Mucosa of stomach (tissue), 1 donor: ENCODE data around the gene REEP1.

ENCODE experiments used
- H3K27me3 ChIP-seq: one replicate; pipeline ENCODE4 v1.7.0; 2013; ENCODE audit warnings: mild to moderate bottlenecking, low read length; ENCODE audit not compliant: control insufficient read depth, insufficient read depth
- H3K36me3 ChIP-seq: one replicate; pipeline ENCODE4 v1.7.0; 2013; ENCODE audit warnings: low read length; ENCODE audit not compliant: control insufficient read depth, insufficient read depth
- H3K4me1 ChIP-seq: one replicate; pipeline ENCODE4 v1.7.0; 2013; ENCODE audit warnings: mild to moderate bottlenecking, low read length; ENCODE audit not compliant: control insufficient read depth, insufficient read depth
- H3K4me3 ChIP-seq: one replicate; pipeline ENCODE4 v1.7.0; 2013; ENCODE audit warnings: low read length
- H3K9ac ChIP-seq: one replicate; pipeline ENCODE4 v1.7.0; 2013; ENCODE audit warnings: mild to moderate bottlenecking, low read length, moderate library complexity
- H3K9me3 ChIP-seq: one replicate; pipeline ENCODE4 v1.7.0; 2013; ENCODE audit warnings: mild to moderate bottlenecking, low read length, moderate library complexity; ENCODE audit not compliant: control insufficient read depth
- donor health status: Pancreatic carcinoma.

Gene REEP1

DNA sequence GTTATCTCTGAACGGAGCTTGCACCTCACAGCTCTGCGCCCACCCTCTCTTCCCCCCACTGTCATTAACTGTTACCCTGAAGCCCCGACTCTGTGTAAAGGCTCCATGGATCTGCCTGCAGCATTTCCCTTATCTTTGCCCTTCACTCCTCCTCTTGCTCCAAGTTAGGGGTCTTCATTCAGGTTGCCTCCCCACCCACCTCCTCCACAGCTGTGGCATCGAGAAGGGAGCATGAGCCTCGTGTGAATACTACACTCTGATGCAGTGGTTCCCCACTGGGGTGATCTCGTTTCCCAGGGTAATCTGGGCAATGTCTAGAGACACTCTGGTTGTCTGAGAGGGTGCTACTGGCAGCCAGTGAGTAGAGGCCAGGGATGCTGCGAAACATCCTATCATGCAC is 51.4 kb downstream of the REEP1 start:
- no peaks in the 10 kb centered on the region for H3K36me3 ChIP-seq
- H3K27me3 ChIP-seq: no peaks in the 10 kb centered on the region
- H3K9ac ChIP-seq: no peak overlapping the region
- H3K9me3 ChIP-seq: no peaks in the 10 kb centered on the region
- H3K4me1 ChIP-seq: peaks cover 10% of the 10 kb centered on the region
- H3K4me3 ChIP-seq: no peak overlapping the region

DNA sequence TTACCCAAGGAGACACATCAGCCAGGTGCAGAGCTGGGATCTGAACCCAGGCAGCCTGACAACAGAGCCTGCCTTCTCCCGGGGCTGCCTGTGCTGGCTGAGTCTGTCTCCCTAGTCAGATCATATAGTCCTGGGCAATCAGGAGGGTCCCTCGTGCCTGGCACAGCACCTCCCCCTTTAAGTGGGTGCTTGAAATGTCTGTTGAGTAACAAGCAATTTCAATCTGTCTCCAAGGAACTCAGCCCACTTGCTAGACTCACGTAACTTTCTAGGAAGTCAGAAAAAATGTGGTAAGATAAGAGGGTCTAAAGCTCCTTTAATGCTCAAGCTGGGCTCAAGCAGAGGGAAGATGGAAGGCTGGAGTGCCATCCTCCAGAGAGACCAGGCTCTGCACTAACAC is 51.9 kb downstream of the REEP1 start:
- Histone ChIP-seq H3K4me1 (peaks cover 10% of the 10 kb centered on the region), H3K4me3 (no peak overlapping the region), H3K9ac (no peak overlapping the region), H3K36me3 (no peaks in the 10 kb centered on the region), H3K9me3 (no peaks in the 10 kb centered on the region), H3K27me3 (no peaks in the 10 kb centered on the region)

DNA sequence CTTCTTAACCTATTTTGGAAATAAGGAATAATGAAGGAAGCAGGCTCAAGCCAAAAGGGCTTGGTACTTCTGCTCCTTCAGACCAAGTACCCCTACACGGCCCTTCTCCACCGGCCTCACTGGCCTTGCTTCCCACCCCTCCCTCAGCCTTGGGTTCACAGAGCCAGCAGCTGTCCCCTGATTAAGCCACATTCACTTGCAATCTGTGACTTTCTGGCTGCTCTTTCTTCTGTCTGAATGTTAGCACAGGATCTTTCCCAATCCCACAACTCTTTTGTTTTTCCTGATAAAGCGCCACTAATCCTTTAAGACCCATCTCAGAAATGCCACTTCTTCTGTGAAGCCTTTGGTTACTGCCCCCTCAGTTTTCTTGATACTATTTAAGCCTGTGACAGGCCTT is 52.4 kb downstream of the REEP1 start:
- Histone ChIP-seq H3K4me3 (no peak overlapping the region), H3K4me1 (peaks cover 10% of the 10 kb centered on the region), H3K36me3 (no peaks in the 10 kb centered on the region), H3K27me3 (no peaks in the 10 kb centered on the region), H3K9ac (no peak overlapping the region), H3K9me3 (no peaks in the 10 kb centered on the region)

DNA sequence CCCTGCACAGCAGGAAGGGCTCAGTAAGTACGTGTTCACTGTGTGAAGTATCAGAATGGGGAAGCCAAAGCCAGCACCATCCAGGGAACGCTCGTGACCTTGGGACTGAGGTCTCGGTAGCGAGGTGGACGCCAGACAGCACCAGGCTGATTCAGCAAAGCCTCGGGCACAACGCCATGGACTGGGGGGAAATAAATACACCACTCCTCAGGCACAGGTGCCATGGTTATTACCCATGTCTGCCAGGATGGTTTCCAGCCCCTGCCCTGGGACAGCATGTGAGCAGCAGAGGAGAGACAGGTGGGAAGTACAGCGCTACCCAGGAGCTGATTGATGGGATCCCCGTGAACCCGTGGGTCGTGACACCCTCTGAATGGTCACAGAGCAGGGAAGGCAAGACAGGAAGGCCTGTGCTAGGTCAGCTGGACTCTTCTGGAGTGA is 53.0 kb downstream of the REEP1 start:
- no peaks in the 10 kb centered on the region for H3K27me3 ChIP-seq
- H3K36me3 ChIP-seq: no peaks in the 10 kb centered on the region
- H3K9me3 ChIP-seq: no peaks in the 10 kb centered on the region
- H3K9ac ChIP-seq: no peak overlapping the region
- H3K4me3 ChIP-seq: no peak overlapping the region
- peaks cover 10% of the 10 kb centered on the region for H3K4me1 ChIP-seq

DNA sequence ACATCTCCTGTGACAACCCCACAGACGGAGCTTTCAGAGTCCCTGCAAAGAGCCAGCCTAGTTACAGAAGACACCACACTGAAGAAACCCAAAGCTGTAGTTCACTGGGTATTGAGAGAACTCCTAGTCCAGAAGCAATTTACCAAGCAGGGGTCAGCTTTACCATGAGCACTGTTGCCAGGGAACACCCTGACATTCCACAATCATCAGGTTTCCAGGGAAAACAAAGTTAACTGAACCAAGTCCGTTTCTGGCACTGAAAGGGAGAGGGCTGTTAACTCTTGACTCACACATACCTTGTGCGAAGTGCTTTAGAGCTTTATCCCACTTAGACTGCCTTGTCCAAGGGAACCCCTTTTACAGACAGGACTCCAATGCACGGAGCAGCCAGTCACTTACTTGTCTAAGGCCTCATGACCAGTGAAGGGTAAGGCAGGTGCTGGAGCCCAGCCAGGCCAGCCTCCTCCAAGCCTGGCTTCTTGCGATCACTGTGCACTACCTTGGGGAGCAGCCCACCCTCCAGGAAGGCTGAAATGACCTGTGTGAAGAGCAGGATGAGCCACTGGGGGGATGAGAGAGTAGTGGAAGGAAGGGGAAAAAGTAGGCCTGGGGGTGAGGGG is 53.9 kb downstream of the REEP1 start:
- H3K27me3 ChIP-seq: no peaks in the 10 kb centered on the region
- H3K4me3 ChIP-seq: no peak overlapping the region
- no peak overlapping the region for H3K9ac ChIP-seq
- H3K36me3 ChIP-seq: no peaks in the 10 kb centered on the region
- peaks cover 10% of the 10 kb centered on the region for H3K4me1 ChIP-seq
- no peaks in the 10 kb centered on the region for H3K9me3 ChIP-seq

DNA sequence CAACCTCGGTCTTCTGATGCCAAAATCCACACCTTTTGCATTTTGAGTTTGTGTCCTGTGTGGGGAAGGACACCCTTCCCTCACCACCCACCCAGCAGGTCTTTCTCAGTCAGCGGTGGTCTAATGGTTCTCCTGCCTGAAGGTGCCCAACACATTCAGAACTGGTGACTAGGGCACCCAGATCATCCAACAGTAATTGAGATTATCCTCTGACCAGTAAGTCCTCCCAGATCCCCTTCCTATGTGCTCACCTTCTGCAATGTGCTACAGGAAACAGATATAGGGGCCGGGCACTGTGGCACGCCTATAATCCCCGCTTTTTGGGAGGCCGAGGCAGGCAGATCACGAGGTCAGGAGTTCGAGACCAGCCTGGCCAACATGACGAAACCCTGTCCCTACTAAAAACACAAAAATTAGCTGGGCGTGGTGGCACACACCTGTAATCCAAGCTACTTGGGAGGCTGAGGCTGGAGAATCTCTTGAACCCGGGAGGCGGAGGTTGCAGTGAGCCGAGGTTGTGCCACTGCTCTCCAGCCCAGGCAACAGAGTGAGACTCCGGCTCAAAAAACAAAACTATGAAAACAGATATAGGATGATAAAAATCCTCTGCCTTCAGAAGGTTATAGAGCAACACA is 56.2 kb downstream of the REEP1 start:
- Histone ChIP-seq H3K27me3 (no peaks in the 10 kb centered on the region), H3K4me1 (peaks cover 7% of the 10 kb centered on the region), H3K9me3 (no peaks in the 10 kb centered on the region), H3K9ac (no peak overlapping the region), H3K4me3 (no peak overlapping the region), H3K36me3 (no peaks in the 10 kb centered on the region)

DNA sequence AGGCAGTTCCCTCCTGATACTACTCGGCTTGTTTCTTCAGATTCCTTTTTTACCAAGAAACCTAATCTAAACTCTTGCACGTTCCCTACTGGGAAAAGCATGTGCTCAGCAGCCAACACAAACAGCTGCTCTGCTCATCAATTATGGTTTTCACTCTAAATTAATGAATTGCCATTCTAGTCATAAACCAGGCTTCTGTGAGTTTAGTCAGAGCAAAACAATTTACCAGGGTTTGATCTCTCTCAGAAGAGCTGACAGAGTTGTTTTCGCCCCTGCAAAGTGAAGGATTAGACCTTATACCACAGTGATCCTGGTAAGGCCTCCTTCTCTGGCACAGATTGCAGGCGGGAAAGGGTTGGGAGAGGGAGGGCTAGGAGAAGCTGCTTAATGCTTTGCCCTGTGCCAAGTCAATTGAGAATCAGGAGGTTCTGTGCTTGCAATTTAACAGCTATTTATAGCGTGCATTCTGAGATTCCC is 57.2 kb downstream of the REEP1 start:
- H3K27me3 ChIP-seq: no peaks in the 10 kb centered on the region
- peaks cover 13% of the 10 kb centered on the region for H3K4me1 ChIP-seq
- no peak overlapping the region for H3K9ac ChIP-seq
- H3K36me3 ChIP-seq: no peaks in the 10 kb centered on the region
- no peak overlapping the region for H3K4me3 ChIP-seq
- no peaks in the 10 kb centered on the region for H3K9me3 ChIP-seq

DNA sequence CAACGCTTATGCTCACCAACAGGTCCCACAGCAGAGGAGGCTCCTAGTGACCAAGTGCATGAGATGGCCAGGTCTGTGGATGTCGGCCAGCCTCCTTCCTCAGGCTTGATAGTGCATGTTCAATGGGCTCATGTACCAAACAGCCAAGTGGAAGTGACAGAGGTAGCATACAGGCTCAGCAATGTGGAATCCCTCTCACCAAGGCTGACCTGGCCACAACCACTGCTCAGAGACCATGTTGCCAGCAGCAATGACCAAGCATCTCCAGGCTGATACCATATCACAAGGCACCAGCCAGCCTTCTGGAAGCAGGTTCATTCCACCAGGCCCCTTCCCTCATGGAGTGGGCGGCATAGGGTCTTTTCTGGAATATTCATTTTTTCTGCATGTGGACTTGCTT is 61.5 kb downstream of the REEP1 start:
- no peaks in the 10 kb centered on the region for H3K27me3 ChIP-seq
- no peaks in the 10 kb centered on the region for H3K36me3 ChIP-seq
- no peaks in the 10 kb centered on the region for H3K9me3 ChIP-seq

DNA sequence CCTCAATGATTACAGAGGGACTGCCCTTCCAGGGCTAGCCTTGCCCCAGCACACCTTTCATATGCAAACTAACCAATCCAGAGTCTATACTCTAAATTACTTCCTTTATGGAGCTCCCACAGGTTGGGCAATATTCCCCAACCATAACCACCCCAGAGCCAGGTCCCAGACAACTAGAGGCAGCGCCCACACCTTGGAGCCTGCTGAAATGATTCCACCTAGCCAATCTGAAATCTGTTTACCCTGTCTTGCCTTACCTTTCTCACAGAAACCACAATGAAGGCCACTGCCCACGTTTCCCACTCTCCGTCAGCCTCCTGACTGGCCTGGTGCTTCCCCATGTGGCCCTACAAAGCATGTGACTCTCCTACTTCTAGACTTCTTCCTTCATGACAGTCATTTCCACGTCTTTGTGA is 62.0 kb downstream of the REEP1 start:
- Histone ChIP-seq H3K9ac (no peak overlapping the region), H3K4me1 (peaks cover 16% of the 10 kb centered on the region), H3K27me3 (no peaks in the 10 kb centered on the region), H3K4me3 (no peak overlapping the region), H3K9me3 (no peaks in the 10 kb centered on the region), H3K36me3 (no peaks in the 10 kb centered on the region)

More for the DNA sequence above, 61.5 kb downstream of the REEP1 start:
- H3K4me3 ChIP-seq: no peak overlapping the region
- peaks cover 16% of the 10 kb centered on the region for H3K4me1 ChIP-seq
- H3K9ac ChIP-seq: no peak overlapping the region

DNA sequence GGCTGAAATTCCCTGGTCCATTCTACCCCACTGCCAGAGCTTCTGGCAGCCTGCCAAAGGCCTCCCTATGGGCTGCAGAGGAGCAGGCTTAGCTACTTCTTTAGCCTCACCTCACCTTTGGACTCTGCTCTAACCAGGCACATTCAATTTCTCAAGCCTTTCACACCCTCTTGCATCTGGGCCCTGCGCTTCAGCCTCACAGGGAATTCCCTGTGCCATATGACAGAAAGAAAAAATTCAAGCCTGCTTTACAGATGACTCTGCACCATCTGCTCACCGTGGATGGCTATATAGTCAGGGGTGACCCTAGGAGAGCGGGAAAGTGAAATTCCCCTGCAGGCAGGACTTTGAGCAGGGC is 62.5 kb downstream of the REEP1 start:
- Histone ChIP-seq H3K9me3 (no peaks in the 10 kb centered on the region), H3K4me1 (peaks cover 16% of the 10 kb centered on the region), H3K27me3 (no peaks in the 10 kb centered on the region), H3K9ac (no peak overlapping the region), H3K4me3 (no peak overlapping the region), H3K36me3 (no peaks in the 10 kb centered on the region)

DNA sequence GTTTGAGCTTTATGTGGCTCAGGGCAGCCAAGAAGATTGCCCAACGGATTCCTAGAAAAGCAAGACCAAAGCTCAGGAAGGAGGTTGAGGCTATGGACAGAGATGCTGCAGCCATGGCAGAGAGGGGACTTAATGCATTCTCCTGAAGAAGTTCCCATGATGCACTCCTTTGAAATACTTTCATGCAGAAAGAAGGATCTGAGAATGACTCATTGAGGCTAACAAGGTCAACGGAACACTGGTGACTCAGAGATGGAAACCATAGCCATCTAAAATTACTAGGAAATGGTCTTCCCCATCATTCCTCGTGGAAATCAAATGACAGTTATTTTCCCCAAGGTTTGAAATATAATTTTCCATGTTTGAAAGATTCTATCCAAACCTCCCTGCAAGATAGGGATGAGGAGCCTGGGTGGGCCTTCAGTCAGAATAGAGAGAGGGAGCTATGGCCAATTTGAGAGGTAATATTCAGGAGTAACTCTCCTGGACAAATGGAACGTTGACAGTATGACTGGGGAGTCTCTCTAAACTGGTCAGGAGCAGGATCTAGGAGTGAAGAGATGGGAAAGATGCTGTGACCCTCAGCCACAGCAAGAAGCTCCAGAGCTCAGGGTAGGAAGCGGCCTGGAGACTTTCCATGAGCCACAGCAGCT is 63.0 kb downstream of the REEP1 start:
- H3K4me3 ChIP-seq: no peak overlapping the region

DNA sequence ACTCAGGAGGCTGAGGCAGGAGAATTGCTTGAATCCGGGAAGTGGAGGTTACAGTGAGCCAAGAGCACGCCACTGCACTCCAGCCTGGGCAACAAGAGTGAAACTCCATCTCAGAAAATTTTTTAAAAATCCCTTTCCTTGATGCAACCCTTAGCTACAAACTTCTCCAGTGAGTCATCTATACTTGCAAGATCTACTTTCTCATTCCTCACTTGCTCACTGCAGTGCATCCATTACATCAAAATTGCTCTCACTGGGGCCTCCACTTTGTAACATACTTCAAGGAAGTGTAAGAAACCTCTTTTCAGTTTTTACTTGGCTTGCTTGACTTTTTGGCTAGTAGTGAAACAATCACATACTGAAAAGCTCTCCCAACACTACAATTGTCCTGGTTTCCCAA is 65.3 kb downstream of the REEP1 start:
- H3K36me3 ChIP-seq: no peaks in the 10 kb centered on the region
- peaks cover 16% of the 10 kb centered on the region for H3K4me1 ChIP-seq
- no peak overlapping the region for H3K9ac ChIP-seq
- no peaks in the 10 kb centered on the region for H3K27me3 ChIP-seq
- H3K4me3 ChIP-seq: no peak overlapping the region
- no peaks in the 10 kb centered on the region for H3K9me3 ChIP-seq

More for the DNA sequence above, 63.0 kb downstream of the REEP1 start:
- Histone ChIP-seq H3K36me3 (no peaks in the 10 kb centered on the region), H3K9me3 (no peaks in the 10 kb centered on the region), H3K27me3 (no peaks in the 10 kb centered on the region), H3K9ac (no peak overlapping the region), H3K4me1 (peaks cover 16% of the 10 kb centered on the region)
